Stimulated activated CD4-positive, alpha-beta T cell treated with anti-CD3 and anti-CD28 coated beads, TNF-alpha, amount 100 ng/mL, for 1 hour (primary cell): ENCODE measurements around the gene C3orf18.

Experiments used
- DNase-seq, 3 donors: peaks; one replicate each; pipeline ENCODE4 v3.0.0-alpha.2; 2020; ENCODE audit warnings: low read depth in 3 of 3, low spot score in 1 of 3

Gene C3orf18

DNA sequence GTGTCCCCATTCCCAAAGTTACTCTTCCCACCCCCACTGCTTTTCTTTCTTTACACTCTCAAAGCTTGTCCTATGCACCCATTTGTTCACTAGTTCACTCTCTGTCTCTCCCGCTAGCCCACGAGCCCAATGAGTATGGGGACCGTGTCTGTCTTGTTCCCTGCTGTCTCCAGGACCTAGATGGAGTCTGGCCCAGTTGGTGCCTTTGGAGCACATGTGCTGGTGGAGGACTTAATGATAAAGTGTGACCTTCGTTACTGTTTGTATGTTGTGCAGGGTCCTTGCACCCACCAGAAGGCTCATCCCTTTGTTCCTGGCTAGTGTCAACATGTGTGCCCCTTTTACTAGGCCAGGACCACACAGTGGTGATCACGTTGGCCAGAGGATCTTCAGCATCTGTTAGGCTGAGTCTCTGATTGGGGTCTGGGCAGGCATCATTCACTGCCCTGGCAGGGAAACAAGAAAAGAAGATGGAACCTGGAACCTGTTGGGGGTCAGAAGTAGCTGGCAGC lies 36.6 kb upstream of the C3orf18 start:
- DNase-seq: no peak

DNA sequence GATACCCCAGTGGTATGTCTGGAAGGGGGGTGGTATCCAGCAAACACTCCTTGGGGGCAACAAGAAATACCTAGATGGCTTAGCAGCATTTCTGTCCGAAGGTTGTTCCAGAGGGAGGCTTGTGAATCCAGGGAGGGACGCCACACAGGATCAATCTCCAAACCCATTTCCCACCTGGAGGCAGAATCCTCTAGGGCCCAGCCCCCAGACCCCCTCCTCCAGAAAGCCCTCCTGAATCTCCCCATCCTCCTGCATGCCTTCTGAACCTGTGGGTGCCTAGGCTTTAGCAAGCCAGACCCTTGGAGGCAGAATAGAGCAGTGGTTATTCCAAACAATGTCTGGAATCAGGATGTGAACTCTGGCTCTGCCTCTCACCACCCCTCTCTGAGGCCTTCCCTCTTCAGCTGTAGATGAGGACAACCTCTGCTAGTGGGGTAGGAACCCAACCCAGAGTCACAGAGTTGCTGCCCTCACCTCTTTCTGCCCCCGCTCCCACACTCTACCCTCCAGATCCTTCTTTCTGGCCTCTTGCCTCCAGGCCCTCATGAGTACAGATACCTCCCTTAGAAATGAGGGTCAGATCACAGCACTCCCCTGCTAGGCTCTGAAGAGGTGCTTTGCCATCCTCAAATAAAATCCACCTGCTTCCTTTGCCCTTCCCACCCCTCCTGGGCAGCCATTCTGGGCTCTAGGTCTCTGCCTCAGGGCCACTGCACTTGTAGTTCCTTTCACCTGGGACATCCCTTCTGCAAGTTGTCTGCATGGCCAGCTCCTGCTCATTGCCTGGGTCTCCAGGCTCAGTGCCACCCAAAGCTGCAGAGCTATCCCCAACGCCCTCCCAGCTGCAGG lies 35.9 kb upstream of the C3orf18 start:
- no peak for DNase-seq

DNA sequence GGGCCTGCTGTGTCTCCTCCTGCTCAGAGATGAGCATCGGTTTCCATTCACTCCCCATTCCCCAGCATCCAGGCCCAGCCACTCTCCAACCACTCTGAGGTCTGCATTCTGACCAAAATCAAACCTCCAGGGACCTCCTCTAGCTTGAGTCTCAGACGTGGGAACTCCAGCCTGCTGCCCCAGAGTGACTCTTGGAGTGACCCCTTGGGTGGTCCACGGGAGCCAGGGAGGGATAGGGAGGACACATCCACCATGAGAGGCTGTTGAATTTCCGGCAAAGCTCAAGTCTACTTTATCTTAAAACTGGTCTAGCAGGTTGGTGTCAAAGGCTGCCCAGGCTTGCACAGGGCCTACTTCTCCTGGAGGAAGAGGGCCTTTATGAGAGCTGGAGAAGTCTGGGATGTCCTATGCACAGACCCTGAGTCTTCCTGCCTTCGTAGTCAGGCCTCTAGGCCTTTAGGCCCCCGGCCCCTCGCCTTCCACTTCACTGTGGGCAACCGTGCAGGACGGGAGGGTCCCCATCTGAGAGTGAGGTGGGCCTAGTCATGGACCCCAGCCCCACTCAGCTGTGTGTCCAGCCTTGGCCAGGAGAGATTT lies 35.1 kb upstream of the C3orf18 start:
- no peak for DNase-seq

DNA sequence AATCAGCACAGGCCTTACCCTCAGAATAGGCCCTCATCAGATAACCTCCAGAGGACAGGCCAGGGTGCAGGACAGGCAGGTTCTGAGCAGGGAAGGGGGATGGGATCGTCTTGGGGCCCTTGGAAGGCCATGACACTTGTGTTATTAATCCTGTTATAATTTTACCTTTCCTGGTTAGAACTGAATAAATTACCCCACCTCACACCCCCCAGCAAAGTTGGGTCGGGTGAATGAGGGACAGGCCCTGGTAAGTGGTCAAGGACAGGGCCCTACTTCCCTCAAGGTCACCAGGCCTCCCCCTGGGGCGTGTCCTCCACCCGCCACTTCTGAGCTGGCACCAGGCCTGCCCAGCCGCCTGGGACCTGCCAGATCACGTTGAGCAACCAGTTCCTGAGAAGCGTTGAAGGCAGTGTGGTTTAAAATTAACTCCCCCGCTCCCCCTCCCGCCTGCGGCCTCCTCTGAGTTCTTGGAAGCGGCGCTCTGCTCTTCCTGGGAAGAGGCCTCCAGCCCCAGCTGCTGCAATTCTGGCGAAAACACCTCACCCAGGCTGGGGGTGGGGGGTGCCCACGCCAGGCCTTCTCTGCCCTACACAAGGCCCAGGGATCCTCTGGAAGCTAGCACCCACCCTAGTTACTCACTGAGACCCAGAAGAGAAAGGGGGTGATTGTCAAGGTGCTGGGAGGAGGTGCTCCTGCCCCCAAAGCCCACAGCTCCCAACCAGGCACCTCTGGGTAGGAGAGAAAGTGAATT lies 33.5 kb upstream of the C3orf18 start:
- DNase-seq: peak in 1 of 3 donors; percentile 78

DNA sequence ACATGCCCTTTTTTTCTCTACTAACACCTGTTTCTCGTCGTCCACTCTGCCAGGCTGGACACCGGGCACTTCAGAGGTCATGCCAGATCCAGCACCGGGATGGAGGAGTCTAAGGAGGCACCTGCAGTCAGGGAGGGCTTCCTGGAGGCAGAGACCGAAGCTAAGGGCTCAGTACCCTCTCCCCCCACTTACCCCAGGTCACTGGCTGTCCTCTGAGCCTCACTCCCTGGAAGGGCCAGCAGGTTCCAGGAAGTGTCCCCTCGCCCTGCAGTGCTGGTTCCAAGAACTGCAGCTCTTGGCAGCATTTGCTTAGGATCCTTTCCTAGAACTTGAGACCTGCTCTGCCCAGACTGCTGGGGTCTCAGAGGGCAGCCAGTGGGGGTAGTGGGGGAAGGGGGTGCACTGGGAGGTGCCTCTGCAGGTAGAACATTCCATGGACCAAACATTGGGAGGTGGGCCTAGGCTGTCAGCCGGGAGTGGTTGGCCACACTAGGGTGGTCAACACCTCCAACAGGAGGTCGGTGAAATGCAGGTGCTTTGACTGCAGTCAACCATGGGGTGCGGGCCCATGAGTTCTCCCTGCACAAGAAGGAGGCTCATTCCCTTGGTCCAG lies 32.7 kb upstream of the C3orf18 start:
- DNase-seq: no peak

DNA sequence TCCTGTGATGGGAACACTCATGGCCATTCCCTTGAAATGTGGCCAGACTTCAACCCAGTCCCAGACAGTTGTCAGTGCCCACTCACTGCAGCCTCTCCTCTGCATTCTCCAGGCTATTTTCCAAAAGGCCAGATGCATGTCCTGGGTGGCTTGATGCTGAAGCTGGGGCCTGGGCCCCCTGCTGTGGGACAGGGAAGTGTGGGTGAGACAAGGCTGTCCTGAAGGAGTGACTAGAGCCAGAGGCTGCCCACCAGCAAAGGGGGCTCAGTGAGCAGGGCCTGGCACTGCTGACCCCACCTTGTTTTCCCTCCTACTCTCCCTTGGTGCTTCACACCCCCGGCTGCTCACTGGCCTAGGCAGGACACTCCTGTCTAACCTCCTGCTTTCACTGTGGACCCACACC lies 32.2 kb upstream of the C3orf18 start:
- no peak for DNase-seq

DNA sequence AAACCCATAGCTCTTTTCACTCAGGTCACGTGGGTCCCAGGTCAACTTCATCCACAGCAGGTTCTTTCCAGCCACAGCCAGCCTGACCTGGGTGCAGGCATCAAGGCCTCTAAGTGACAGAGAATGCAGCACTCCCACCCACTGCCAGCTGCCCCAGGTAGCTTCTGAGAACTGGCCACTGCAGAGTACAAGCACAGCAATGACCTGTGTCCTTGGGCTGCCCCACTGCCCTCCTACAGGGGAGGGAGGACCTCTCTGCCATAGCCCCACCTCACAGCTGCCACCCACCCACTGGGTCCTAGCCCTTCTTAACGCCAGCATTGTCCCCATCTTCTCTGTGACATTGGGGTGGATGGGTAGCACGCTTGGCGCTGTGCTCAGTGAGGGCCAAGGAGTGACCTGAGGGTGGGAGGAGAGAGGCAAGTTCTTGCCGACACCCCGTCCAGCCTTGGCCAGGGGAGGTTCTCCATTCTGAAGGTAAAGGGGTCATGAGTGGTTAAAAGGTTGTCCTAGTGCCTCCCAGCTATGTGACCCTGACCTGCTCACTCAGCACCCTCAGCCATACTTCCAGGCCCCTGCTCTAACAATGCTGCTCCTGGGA lies 31.7 kb upstream of the C3orf18 start:
- no peak for DNase-seq

DNA sequence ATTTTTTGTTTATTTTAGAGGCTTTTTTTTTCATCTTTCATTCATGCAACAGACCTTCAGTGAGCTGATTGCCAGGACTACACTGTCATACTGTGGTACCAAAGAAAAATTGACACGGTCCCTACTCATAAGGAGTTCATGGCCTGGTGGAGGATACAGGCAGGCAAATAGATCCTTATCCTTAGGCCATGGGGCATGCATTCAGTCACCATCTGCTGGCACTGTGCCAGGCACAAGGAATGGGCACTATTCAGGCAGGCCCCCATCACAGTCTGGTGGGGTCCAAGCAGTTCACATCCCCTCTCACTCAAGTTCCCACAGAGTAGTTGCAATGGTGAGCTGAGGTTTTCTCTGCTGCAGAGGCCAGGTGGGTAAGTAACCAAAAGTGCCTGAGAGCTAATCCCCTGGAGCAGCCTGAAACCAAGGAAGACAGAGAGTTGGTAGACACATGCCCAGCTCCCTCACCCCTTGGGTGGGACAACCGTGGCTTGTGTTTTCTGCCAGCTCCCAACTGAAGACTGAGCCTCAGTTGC lies 26.8 kb upstream of the C3orf18 start:
- DNase-seq: no peak

DNA sequence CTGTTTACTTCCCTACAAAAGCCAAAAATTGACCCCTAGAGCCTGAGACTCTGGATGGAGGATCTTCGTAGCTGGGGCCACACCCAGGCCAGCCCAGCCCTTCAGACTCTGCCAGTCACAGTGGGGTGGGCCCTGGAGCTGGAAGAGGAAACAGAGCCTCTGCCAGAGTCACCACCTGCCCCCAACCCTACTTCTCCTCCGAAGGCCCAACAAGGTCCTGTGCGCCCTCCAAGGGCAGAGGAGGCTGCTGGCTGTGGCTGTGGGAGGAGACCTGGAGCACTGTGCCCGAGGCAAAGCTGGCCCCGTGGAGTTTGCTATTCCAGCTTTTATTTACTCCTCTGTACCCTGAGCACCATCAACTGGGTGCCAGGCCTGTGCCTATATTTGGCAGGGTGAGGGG lies 25.0 kb upstream of the C3orf18 start:
- no peak for DNase-seq

DNA sequence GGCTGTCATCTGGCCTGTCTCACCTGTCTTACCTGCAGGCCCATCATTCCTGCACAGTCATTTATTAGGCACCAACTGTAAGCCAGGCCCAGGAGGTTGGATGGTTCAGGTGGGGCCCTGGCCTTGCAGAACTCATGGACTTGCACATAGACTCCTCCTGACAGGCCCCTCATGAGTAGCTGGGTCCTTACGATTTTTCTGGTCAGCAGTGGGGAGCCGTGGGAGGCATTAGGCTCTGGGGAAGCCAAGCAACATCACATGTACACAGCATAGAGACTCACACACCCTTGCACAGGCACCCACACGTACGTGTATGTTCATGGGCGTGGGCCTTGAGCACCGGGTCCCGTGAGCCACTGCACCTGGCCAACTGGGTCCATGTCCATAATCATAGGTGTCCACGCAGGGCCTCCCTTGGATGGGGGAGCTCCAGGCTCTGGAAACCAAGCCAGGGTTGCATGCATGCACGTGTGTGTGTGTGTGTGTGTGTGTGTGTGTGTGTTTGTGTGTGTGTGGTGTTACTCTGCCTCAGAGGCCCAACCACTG lies 23.7 kb upstream of the C3orf18 start:
- no peak for DNase-seq

DNA sequence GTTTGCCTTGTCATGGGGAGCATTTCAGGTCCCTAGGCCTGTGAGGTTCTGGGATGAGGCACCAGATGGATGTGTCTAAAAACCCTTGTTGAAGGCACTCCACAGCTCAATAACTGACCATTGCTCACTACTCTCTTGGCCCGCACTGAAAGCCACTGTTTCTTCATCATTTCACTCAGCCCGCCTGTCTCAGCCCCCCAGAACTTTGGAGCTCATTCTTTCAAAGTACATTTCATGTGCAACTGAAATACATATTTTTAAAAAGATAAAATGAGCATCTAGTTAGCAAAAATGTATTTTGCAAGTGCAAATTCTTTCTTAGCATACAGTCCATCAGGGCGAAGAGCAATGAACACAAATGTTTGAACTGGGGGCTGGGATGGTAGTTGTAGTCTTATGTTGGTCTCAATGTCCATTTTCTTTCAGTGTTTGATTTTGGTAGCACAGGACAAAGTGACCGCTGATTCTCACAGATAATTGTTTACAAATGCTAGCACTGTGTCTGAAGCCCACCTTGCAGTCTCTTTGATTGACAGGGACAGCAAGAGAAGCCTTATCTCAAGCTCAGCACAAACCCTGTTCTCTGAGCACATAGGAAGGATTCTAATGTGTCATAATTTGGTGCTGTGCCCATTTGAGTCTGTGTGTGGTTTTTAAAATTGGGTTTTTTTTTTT lies 21.3 kb upstream of the C3orf18 start:
- DNase-seq: no peak

DNA sequence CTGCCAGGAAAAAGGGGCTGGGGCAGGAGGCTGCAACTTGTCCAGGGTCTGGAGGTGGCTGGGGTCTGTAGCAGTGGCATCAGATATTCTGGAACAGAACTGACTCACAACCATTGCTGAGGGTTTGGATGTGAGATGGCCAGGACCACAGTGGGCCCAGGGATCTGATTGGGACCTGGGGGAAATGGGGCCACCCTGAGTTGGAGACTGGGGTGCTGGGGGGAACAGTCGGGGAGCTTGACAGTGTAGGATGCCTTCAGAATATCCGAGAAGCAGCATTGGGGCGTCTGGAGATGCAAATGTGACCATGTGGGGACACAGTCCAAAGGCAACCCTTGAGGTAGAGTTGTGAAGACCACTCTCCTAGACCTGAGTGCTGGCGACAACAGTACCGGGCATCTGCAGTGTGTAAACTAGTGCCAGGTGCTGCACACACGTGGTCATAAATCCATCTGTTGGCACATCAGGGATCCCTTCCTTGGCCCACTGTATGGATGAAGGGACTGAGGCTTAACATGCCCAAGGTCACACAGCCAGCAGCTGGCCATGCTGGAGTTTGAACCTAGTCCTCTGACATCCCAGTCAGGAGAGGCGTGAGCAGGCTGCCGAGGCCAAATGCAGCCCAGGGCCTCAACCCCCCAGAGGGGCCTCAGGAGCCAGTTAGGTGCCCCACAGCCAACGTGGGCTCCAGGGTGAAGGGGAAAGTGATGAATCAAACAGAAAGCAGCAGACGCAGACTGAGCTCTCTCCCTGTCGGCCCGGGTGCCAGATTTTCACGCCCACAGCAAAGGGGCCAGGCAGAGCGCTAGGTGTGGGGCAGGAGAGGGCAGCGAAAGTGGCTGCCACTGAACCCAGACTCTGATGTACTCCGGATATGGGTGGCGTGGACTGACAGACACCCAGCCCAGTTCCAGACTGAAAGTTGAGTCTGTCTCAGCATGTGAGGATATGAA lies 20.5 kb upstream of the C3orf18 start:
- DNase-seq: peak in 1 of 3 donors; percentile 68

DNA sequence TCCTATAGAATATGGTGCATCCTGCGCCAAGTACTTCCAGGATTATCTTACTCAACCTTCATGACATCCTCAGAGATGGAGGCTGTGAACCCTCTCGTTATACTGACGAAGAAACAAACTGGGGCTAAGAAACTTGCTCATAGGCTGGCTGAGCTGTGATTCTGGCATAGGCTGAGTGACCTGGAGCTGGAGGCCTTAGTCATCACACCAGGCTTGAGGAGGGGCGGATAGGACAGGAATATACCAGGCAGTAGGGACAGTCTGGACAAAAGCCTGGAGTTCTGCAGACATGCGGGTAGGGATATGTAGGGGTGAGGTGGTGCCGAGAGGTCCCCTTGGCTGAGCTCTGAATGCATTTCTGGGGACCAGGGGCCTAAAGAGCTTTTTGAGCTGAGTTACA lies 19.8 kb upstream of the C3orf18 start:
- no peak for DNase-seq

DNA sequence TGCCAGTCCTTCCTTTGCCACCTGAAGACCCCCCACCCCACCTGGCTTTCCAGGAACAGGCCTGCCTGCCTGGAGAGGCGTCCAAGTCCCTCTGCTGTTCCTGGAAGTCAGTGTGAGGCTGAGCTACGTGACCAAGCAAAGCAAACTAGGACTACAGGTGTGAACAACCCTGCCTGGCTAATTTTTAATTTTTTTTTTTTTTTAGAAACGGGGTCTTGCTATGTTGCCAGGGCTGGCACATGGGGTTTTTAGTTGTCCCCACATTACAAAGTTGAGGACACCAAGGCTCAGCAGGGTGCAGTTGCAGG lies 19.2 kb upstream of the C3orf18 start:
- no peak for DNase-seq

DNA sequence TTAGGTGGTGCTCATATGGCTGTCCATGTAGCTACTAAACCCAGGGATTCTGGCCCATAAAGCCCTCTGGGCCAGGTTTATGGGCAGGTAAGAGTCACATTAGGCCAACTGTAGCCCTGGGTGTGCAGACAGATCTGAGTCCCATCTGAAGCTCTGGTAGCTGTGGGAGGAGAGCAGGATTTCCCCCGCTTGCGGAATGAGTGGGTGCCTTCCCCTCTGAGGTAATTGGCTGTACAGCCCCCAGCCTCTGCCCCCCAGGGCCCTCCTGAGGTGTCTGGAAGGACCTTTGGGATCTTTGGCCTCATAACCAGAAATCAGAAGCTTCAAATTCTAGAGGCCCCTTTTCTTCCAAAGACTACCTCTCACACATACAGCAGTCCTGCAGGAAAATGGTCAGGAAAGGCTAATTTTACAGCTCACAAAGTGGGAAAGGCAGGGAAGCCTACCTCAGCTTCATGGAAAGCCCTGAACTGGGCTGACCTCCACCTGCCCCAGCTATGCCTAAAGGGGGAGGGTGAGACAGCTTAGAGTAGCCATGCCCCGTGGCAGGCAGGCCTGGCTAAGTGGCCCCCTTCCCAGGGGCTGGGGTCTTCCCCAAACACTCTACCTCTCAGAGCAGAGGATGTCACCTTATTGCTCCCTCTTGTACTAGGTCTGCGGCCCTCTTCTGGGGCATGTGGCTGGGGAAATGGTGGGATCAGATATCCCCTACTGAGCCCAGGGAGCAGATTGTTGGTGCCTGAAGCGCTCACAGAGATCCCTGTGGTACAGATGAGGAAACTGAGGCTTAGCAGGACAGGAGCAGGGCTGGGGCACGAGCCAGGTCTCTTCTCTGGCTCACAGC lies 18.6 kb upstream of the C3orf18 start:
- DNase-seq: no peak

DNA sequence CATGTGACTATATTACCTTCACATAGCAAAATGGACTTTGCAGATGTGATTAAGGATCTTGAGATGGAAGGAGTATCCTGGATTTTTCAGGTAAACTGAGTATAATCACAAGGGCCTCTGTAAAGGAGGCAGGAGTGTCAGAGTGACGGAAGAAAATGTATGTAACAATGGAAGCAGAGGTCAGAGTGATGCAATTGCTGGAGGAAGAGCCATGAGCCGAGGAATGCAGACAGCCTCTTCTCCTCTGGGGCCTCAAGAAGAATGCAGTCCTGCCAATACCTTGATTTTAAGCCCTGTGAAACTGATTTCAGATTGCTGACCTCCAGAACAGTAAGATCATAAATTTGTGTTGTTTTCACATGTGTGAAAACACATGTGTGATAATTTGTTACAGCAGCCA lies 16.8 kb upstream of the C3orf18 start:
- DNase-seq: no peak

DNA sequence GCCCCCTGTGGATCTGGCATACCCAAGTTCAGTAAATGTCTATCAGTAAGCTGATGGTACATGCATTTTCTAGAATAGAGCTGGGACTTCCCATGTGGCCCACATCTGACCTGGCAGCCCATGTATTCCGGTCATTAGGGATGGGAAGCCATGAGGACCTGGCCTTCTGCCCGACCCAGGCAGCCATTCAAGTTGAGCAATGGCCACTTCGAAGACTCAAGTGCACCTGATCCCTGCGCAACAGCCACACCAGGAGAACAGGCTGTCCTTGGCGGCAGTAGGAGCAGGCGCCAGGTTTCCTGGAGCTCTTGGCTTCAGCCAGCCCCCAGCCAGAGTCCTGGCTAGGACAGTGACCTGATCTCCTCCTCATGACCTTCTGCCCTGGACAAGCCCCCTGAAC lies 16.4 kb upstream of the C3orf18 start:
- DNase-seq: no peak

DNA sequence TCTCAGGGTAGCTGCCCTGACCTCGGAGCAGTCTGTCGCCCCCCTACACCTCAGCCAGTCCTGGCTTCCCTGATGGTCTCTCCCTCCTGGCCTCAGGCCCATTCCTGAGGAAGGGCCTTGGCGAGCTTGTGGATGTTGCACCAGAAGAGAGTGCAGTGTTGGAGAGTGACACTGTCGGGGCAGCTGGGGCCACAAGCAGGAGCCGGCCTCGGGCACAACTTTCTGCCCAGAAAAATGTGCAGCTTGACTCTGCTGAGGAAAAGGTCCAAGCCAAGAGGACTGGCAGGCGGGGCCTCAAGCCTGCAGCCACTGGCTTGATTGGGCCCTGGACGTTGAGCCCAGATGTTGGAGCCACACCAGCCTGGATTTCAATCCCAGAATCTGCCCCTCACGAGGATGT lies 14.5 kb upstream of the C3orf18 start:
- DNase-seq: no peak
